Measurements from ENCODE around the gene SOCS1. TPM values are rescaled to one million over a fixed set of nuclear protein-coding genes. Genes with fewer than 3 reads are reported as not detected.
"Not testable (repeated sequence)": the region's sequence is repeated elsewhere in the genome, so short reads cannot be mapped to it uniquely, and the experiment has no call there.

Gene SOCS1
- total RNA-seq, 1 donor from 2014 or later = 0.26 TPM

GRCh38 chr16:11225677-11226549, 30.1 kb downstream of the SOCS1 start:
- DNase-seq (ENCODE audit: low read depth in 2 of 2) = no peak

- DNase-seq (ENCODE audit: low read depth in 2 of 2) = peak in 1 of 2 donors; percentile 26
Observed at GRCh38 chr16:11224894-11225676, 30.9 kb downstream of the SOCS1 start.

- DNase-seq (ENCODE audit: low read depth in 2 of 2) = no peak
Observed at GRCh38 chr16:11224096-11224893, 31.7 kb downstream of the SOCS1 start.

- not testable (repeated sequence) for DNase-seq (ENCODE audit: low read depth in 2 of 2)
Observed at GRCh38 chr16:11220507-11220906, 35.5 kb downstream of the SOCS1 start.

- no peak for DNase-seq (ENCODE audit: low read depth in 2 of 2)
Observed at GRCh38 chr16:11219178-11219577, 36.8 kb downstream of the SOCS1 start.

- DNase-seq (ENCODE audit: low read depth in 2 of 2) = no peak
Observed at GRCh38 chr16:11218604-11218962, 37.4 kb downstream of the SOCS1 start.

GRCh38 chr16:11217651-11218603, 38.1 kb downstream of the SOCS1 start:
- no peak for DNase-seq (ENCODE audit: low read depth in 2 of 2)

- no peak for DNase-seq (ENCODE audit: low read depth in 2 of 2)
Observed at GRCh38 chr16:11215935-11216556, 40.0 kb downstream of the SOCS1 start.

- no peak for DNase-seq (ENCODE audit: low read depth in 2 of 2)
Observed at GRCh38 chr16:11213799-11214198, 42.2 kb downstream of the SOCS1 start.

- DNase-seq (ENCODE audit: low read depth in 2 of 2) = no peak
Observed at GRCh38 chr16:11213373-11213772, 42.6 kb downstream of the SOCS1 start.

GRCh38 chr16:11212798-11213196, 43.2 kb downstream of the SOCS1 start:
- no peak for DNase-seq (ENCODE audit: low read depth in 2 of 2)

- no peak for DNase-seq (ENCODE audit: low read depth in 2 of 2)
Observed at GRCh38 chr16:11211977-11212797, 43.8 kb downstream of the SOCS1 start.

GRCh38 chr16:11211061-11211976, 44.7 kb downstream of the SOCS1 start:
- no peak for DNase-seq (ENCODE audit: low read depth in 2 of 2)

- DNase-seq (ENCODE audit: low read depth in 2 of 2) = no peak
Observed at GRCh38 chr16:11210260-11210659, 45.7 kb downstream of the SOCS1 start.

- DNase-seq (ENCODE audit: low read depth in 2 of 2) = no peak
Observed at GRCh38 chr16:11208916-11209665, 46.9 kb downstream of the SOCS1 start.

- DNase-seq (ENCODE audit: low read depth in 2 of 2) = no peak
Observed at GRCh38 chr16:11207646-11208045, 48.4 kb downstream of the SOCS1 start.

- DNase-seq (ENCODE audit: low read depth in 2 of 2) = peak in 1 of 2 donors; percentile 24
Observed at GRCh38 chr16:11205754-11206581, 50.0 kb downstream of the SOCS1 start.

All from dermis microvascular lymphatic vessel endothelial cell (primary cell).